Erythroblast (primary cell): ENCODE measurements around the gene PON2.

Source experiments
- GATA1 ChIP-seq: IDR thresholded peaks from 2 replicates; pipeline ENCODE4 v1.6.1; 2011; ENCODE audit warnings: low read depth, mild to moderate bottlenecking, control low read depth, low read length, moderate library complexity
- POLR2A ChIP-seq: IDR thresholded peaks from 2 replicates; pipeline ENCODE4 v1.6.1; 2011; ENCODE audit warnings: mild to moderate bottlenecking, low read length

DNA sequence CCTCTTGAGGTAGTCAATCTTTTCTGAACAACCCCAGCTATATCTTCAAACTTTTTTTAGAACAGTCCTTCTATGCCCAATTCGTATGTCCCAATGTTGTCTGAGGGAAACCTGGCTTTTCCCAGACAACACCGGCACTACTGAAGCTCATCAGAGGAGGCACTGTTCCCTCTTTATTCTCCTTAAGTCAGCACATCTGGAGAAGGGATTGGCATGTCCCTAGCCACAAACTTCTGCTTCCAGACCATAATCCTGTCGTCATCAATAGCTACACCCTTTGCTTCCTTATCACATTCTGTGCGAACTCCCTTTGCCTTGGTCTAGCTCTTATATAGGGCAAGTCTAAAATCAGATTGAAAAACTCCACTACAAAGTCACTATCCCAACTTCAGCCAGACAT lies 61.5 kb downstream of the PON2 start:
- TF ChIP-seq POLR2A (no peak), GATA1 (no peak)
